ENCODE results near the gene YTHDC2. TPM values are rescaled to one million over a fixed set of nuclear protein-coding genes. Genes with fewer than 3 reads are reported as not detected.

YTHDC2 gene
- total and polyA plus RNA-seq, 10 of the 15 experiments (the other 5 are each of a cell fraction or from before 2014, with no cell fraction given): 3.8 to 25.8 (median 16.4) TPM

GRCh38 chr5:113562828-113563400, 49.4 kb downstream of the YTHDC2 start (continued):
- TF ChIP-seq REST (IDR thresholded peaks at IDR 0.05; ENCODE audit: low read depth, low read length) (no peak), STAT1 (conservative IDR thresholded peaks at IDR 0.05) (no peak), ZNF384 (IDR thresholded peaks at IDR 0.05; ENCODE audit: borderline replicate concordance, low read depth, low read length) (no peak), ESRRA (IDR thresholded peaks at IDR 0.05; ENCODE audit: low read length) (no peak), E4F1 (IDR thresholded peaks at IDR 0.05; ENCODE audit: borderline replicate concordance, partially characterized antibody) (no peak), NFIC (IDR thresholded peaks at IDR 0.05; ENCODE audit: low read depth, low read length) (no peak), KDM1A (IDR thresholded peaks at IDR 0.05; ENCODE audit: borderline replicate concordance) (no peak), MTA3 (IDR thresholded peaks at IDR 0.05; ENCODE audit: borderline replicate concordance, low read length) (no peak), BCLAF1 (IDR thresholded peaks at IDR 0.05) (no peak), WRNIP1 (IDR thresholded peaks at IDR 0.05; ENCODE audit: borderline replicate concordance, low read depth, low read length) (no peak)
